Fibroblast of pulmonary artery (primary cell): ENCODE data around the gene COX6A2.

Source experiments
- DNase-seq: peaks from one replicate; pipeline ENCODE4 v3.0.0-alpha.2; 2010; ENCODE audit warnings: low read depth
- H3K4me3 ChIP-seq: replicated peaks from 2 replicates; pipeline ENCODE4 v1.5.1; 2011; ENCODE audit warnings: low read depth, mild to moderate bottlenecking, control low read depth, low read length, moderate library complexity
- CTCF ChIP-seq: IDR thresholded peaks from 2 replicates; pipeline ENCODE4 v1.5.1; 2011; ENCODE audit warnings: mild to moderate bottlenecking, control low read depth, low read length, inconsistent platforms; ENCODE audit errors: missing control alignments

COX6A2 gene

GRCh38 chr16:31467151-31467773, 39.1 kb upstream of the COX6A2 start:
- DNase-seq: peak; percentile 45
- H3K4me3 ChIP-seq: no peak overlapping the region
- no peak for TF ChIP-seq CTCF

- no peak for TF ChIP-seq CTCF
- H3K4me3 ChIP-seq: no peak overlapping the region
- no peak for DNase-seq
Observed at GRCh38 chr16:31466381-31466841, 38.3 kb upstream of the COX6A2 start.

- no peak for TF ChIP-seq CTCF
- H3K4me3 ChIP-seq: no peak overlapping the region
- DNase-seq: no peak
Observed at GRCh38 chr16:31465788-31466370, 37.7 kb upstream of the COX6A2 start.

- H3K4me3 ChIP-seq: no peak overlapping the region
- DNase-seq: no peak
- TF ChIP-seq CTCF: no peak
Observed at GRCh38 chr16:31464781-31465260, 36.7 kb upstream of the COX6A2 start.

GRCh38 chr16:31464348-31464769, 36.2 kb upstream of the COX6A2 start:
- DNase-seq: no peak
- no peak overlapping the region for H3K4me3 ChIP-seq
- TF ChIP-seq CTCF: no peak

- no peak for DNase-seq
- no peak for TF ChIP-seq CTCF
- no peak overlapping the region for H3K4me3 ChIP-seq
Observed at GRCh38 chr16:31461921-31462804, 34.0 kb upstream of the COX6A2 start.
